Measurements from ENCODE around the gene SAMHD1.

- TF ChIP-seq ZNF217 (CRISPR knock-in tag; IDR thresholded peaks at IDR 0.05) = no peak
- no peak for TF ChIP-seq GATA2 (CRISPR knock-in tag; IDR thresholded peaks at IDR 0.05)
- TF ChIP-seq ZNF175 (CRISPR knock-in tag; IDR thresholded peaks at IDR 0.05; ENCODE audit: low read depth) = no peak
These were observed 18.1 kb upstream of the SAMHD1 start for GRCh38 chr20:36969478-36970186.

Measured in K562 (cell line).